Measurements from ENCODE around the gene CD38. TPM values are rescaled to one million over a fixed set of nuclear protein-coding genes. Genes with fewer than 3 reads are reported as not detected.

Gene CD38
- total RNA-seq, 1 donor from 2014 or later: 0.08 TPM

DNA sequence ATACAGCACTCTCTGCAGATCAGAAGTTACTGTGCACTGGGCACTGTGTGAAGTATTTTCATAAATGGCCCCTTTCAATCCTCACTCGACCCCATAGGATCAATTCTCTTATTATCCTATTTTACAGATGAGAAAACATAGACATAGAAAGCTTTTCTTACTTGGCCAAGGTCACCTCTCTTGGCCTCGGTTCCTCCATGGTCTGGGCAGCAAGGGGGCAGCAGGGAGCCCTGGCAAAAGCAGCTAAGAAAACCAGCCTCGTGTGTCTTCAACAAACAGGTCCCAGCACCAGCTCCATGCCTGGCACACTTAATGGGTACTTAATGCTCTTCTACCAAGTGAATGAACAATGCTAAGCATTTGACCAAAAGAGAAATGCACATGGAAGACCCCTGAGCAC, 40.9 kb upstream of the CD38 start:
- Mint-ChIP-seq H3K27me3 (ENCODE audit: unreplicated experiment) (no peaks in the 10 kb centered on the region), H3K4me3 (ENCODE audit: unreplicated experiment) (no peak overlapping the region), H3K9me3 (ENCODE audit: unreplicated experiment) (peaks cover 2% of the 10 kb centered on the region), H3K4me1 (ENCODE audit: unreplicated experiment) (no peaks in the 10 kb centered on the region), H3K36me3 (ENCODE audit: unreplicated experiment) (no peaks in the 10 kb centered on the region), H3K27ac (ENCODE audit: unreplicated experiment) (no peak overlapping the region)
- TF ChIP-seq, protein P1, sequence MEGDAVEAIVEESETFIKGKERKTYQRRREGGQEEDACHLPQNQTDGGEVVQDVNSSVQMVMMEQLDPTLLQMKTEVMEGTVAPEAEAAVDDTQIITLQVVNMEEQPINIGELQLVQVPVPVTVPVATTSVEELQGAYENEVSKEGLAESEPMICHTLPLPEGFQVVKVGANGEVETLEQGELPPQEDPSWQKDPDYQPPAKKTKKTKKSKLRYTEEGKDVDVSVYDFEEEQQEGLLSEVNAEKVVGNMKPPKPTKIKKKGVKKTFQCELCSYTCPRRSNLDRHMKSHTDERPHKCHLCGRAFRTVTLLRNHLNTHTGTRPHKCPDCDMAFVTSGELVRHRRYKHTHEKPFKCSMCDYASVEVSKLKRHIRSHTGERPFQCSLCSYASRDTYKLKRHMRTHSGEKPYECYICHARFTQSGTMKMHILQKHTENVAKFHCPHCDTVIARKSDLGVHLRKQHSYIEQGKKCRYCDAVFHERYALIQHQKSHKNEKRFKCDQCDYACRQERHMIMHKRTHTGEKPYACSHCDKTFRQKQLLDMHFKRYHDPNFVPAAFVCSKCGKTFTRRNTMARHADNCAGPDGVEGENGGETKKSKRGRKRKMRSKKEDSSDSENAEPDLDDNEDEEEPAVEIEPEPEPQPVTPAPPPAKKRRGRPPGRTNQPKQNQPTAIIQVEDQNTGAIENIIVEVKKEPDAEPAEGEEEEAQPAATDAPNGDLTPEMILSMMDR (IDR thresholded peaks at IDR 0.05): no peak
- DNase-seq (ENCODE audit: extremely low spot score, unreplicated experiment): no peak

DNA sequence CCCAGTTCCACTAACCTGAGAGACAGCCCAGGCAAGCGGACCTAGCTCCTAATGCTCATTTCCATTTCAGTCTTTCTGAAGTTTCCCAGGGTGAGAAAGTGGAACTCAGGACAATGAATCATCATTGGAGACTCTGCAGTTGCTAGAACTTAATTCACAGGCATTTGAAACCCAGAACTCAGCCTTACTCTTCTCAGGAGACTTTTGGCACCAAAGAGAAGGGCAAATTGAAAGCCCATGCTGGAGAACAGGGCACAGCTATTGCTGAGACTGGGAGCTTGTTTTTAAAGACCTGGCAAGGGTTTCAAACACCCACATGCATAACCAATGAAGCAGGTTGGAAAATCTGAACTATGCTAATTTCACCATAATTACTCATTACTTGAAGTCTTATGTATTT, 39.3 kb upstream of the CD38 start:
- TF ChIP-seq, protein P1 (IDR thresholded peaks at IDR 0.05): no peak
- H3K27me3 Mint-ChIP-seq (ENCODE audit: unreplicated experiment): no peaks in the 10 kb centered on the region
- no peak overlapping the region for H3K27ac Mint-ChIP-seq (ENCODE audit: unreplicated experiment)
- peaks cover 4% of the 10 kb centered on the region for H3K9me3 Mint-ChIP-seq (ENCODE audit: unreplicated experiment)
- H3K4me1 Mint-ChIP-seq (ENCODE audit: unreplicated experiment): no peaks in the 10 kb centered on the region
- no peak for DNase-seq (ENCODE audit: extremely low spot score, unreplicated experiment)
- no peaks in the 10 kb centered on the region for H3K36me3 Mint-ChIP-seq (ENCODE audit: unreplicated experiment)
- H3K4me3 Mint-ChIP-seq (ENCODE audit: unreplicated experiment): no peak overlapping the region

DNA sequence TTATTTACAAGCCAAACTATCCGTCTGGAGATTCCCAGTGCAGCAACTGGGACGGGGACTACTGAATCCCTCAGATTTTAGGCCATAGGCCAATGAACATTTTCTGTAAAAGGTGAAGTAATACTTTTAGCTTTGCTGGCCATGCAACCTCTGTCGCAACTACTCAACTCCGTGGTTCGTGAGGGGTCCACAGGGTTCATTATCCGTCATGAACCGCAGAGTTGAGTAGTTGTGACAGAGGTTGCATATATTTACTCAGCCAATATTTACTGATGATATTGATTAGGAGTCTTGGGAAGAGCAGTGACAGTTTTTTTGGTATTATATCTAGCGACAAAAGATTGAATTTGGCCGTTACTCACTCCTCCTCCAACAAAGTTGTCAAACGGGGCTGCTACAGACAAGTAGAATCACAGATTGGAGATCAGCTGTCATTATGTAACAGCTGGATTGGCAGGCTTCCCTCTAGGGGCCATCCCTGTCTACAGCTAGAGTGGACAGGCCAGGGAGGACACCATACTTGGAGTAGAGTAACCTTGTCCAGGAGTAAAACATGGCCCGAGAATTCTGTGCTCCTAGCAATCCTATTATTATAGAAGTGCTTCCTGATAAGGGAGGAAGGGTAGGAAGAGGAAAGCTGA, 37.2 kb upstream of the CD38 start:
- Mint-ChIP-seq H3K27ac (ENCODE audit: unreplicated experiment) (no peak overlapping the region), H3K4me3 (ENCODE audit: unreplicated experiment) (no peak overlapping the region), H3K36me3 (ENCODE audit: unreplicated experiment) (no peaks in the 10 kb centered on the region), H3K4me1 (ENCODE audit: unreplicated experiment) (no peaks in the 10 kb centered on the region), H3K9me3 (ENCODE audit: unreplicated experiment) (peaks cover 4% of the 10 kb centered on the region), H3K27me3 (ENCODE audit: unreplicated experiment) (no peaks in the 10 kb centered on the region)
- TF ChIP-seq, protein P1 (IDR thresholded peaks at IDR 0.05): no peak
- no peak for DNase-seq (ENCODE audit: extremely low spot score, unreplicated experiment)

DNA sequence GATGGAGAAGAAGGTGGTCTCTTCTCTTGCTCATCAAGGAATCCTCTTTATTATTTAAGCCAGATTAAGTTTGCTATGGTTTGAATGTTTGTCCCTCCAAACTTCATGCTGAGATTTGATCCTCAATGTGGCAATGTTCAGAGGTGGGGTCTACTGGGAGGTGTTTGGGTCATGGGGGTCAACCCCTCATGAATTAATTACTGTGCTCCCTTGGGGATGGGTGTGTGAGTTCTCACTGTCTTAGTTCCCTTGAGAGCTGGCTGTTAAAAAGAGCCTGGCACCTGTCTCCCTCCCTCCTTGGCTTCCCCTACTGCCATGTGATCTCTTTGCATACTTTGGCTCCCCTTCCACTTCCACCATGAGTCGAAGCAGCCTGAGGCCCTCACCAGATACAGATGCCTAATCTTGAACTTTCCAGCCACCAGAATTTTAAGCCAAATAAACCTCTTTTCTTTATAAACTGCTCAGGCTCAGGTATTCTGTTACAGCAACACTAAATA, 36.0 kb upstream of the CD38 start:
- Mint-ChIP-seq H3K36me3 (ENCODE audit: unreplicated experiment) (no peaks in the 10 kb centered on the region), H3K4me3 (ENCODE audit: unreplicated experiment) (no peak overlapping the region), H3K27ac (ENCODE audit: unreplicated experiment) (no peak overlapping the region), H3K9me3 (ENCODE audit: unreplicated experiment) (peaks cover 4% of the 10 kb centered on the region), H3K27me3 (ENCODE audit: unreplicated experiment) (no peaks in the 10 kb centered on the region), H3K4me1 (ENCODE audit: unreplicated experiment) (no peaks in the 10 kb centered on the region)
- DNase-seq (ENCODE audit: extremely low spot score, unreplicated experiment): no peak
- TF ChIP-seq, protein P1 (IDR thresholded peaks at IDR 0.05): no peak

DNA sequence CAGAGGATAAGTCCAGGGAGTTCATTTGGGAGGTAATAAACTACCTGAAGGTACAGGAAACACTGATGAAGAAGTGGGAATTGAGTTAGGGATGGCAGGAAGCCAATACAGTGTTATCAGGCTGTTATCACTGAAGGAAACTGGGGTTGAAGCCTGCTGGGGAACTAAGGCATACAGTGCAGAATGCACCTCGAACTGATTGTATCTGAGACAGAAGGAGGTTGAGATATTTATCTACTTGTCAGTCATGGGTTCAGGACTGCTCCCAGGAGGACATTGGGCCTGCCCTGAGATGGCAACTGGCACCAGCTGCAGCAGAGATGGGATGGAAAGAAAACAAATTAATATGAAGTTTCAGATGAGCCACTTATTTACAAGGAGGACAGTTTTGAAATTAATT, 35.5 kb upstream of the CD38 start:
- TF ChIP-seq, protein P1 (IDR thresholded peaks at IDR 0.05): no peak
- H3K9me3 Mint-ChIP-seq (ENCODE audit: unreplicated experiment): peaks cover 4% of the 10 kb centered on the region
- no peaks in the 10 kb centered on the region for H3K27me3 Mint-ChIP-seq (ENCODE audit: unreplicated experiment)
- H3K36me3 Mint-ChIP-seq (ENCODE audit: unreplicated experiment): no peaks in the 10 kb centered on the region
- DNase-seq (ENCODE audit: extremely low spot score, unreplicated experiment): no peak
- no peak overlapping the region for H3K27ac Mint-ChIP-seq (ENCODE audit: unreplicated experiment)
- no peaks in the 10 kb centered on the region for H3K4me1 Mint-ChIP-seq (ENCODE audit: unreplicated experiment)
- no peak overlapping the region for H3K4me3 Mint-ChIP-seq (ENCODE audit: unreplicated experiment)
